GM18873 (cell line): ENCODE measurements around the gene ETV4.
A peak's percentile ranks its signal among the peaks of the same experiment; 100 is the strongest.

ENCODE experiments used
- ATAC-seq: cut with Tn5 transposase; IDR thresholded peaks from one replicate; pipeline ENCODE4 v1.9.1; 2021; ENCODE audit warnings: mild to moderate bottlenecking, moderate library complexity, moderate number of reproducible peaks; ENCODE audit not compliant: unreplicated experiment, low FRiP score

The ETV4 gene

DNA sequence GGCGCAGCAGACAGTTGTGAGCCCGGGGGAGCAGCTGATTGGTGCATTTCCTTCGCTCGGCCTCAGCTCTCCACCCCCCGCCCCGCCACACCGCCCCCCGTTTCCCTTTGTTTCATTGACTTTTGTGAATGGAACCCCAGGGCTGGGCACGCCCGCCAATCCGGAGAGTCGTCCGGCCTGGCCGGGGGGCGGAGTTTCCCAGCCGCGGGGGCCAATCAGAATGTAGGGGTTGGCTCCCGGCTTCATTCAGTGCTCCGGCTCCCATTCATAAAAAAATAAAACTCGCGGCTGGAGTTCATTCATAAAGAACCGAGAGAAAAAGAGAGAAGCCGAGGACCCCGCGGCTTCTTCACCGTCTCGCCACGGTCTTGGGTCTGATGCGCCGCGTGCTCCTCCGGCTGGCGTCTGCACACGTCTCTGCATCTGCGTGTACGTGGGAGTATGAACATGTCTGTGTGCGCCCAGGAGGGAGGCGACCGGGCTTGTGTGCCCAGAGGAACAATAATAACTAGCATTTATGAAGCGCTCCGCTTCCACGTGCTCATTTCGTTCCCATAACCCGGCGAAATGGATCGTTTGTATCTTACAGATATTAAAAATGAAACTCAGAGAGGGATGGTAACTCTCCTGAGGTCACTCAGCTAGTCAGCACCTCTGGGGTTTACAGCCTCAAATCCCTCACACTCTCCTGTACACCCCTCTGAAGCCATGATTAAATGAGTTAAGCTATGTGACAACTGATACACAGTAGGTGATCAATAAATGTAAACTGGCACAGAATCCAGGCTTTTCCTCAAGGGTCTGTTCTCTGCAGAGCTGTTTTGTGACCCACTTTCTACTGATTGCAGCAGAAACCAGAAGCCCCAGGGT lies at the start of gene ETV4:
Gene ETV4, minus strand, starts transcription at position 22 of the 870 bp plus-strand sequence. CDS start 723 bp downstream, outside the sequence.
- ATAC-seq, result peak; percentile 48

DNA sequence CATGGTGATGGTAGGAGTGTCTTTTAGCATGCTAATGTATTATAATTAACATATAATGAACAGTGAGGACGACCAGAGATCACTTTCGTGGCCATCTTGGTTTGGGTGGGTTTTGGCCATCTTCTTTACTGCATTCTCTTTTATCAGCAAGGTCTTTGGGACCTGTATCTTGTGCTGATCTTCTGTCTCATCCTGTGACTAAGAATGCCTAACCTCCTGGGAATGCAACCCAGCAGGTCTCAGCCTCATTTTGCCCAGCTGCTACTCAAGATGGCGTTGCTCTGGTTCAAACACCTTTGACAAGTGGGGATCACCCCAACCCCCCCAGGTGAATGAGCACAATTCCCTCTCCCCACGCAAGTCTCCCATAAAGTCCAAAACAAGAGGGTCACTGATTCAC lies 49.3 kb upstream of the ETV4 start:
- ATAC-seq, result no peak

DNA sequence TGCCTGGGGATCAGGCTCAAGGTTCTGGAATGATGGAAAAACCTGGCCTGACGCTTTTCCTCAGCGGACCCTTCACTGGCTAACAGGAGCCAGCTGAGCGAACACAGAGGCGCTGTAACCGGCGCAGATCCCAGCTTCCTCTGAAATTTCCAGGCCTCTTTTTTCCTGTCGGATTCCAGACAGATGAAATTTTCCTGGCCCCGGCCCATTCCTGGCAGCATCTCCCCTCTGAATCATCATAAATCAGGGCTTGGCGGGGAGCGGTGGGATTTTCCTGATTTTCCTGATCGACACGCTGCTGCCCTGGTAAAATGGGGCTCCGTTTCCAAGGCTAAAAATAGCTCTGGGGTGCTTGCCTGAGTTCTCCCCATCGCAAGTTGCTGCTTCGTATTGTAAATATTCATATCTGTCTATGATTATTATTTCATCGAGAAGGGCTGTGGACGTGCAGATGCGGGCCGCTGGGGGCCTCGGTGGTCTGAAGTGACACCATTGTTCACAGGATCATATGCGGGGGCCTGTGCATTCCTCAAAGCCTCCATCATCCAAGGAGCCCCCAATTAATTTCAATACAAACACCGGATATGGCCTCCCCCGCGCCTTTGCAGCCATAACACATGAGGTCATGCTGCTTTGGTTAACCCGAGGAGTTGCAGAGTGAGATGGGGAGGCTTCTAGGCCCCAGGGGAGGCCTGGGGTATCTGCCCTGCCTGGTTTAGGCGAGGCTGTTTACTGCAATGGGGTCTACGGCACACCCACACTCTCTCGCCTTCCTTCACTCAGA lies 45.8 kb upstream of the ETV4 start:
- ATAC-seq, result no peak

DNA sequence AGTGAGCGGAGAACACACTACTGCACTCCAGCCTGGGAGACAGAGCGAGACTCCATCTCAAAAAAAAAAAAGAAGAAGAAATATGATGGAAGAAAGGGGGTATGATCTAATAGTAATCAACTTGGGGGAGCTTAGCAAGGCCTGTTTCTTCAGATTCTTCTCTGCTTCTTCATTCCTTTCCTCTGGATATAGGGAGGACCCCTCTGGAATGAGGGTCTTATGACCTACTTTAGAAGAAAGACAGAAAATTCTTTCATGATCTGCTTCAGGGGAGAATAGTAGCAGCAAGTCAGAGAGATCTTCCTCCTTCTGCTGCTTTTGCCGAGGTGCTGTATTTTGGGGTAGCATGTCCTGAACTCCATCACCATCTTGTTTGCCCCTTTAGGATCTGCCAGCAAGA lies 44.9 kb upstream of the ETV4 start:
- no peak for ATAC-seq

- no peak for ATAC-seq
Measured at GRCh38 chr17:43588664-43589435, 42.7 kb upstream of the ETV4 start.

DNA sequence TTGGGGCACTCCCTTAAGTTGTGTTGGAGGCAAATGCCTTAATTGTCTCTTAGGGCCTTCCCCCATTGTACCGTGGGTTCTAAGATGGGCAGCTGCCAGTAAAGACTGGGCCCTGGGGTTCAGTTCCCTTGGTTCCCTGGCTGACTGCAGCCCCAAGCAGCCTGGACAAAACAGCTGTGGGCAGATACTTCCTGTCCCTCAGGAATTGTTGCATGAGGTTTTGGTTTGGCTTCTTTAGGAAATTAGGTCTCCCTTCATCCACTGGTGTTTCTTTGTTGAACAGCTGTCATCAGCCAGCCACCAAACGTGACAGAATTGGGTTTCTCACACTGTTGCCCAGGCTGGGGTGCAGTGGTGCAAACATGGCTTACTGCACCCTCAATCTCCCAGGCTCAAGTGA lies 42.0 kb upstream of the ETV4 start:
- ATAC-seq, result no peak

- no peak for ATAC-seq
Measured at GRCh38 chr17:43587647-43588046, 41.5 kb upstream of the ETV4 start.

- no peak for ATAC-seq
Measured at GRCh38 chr17:43584666-43585102, 38.5 kb upstream of the ETV4 start.

GRCh38 chr17:43583332-43583731 lies 37.2 kb upstream of the ETV4 start:
- ATAC-seq, result no peak

- ATAC-seq, result no peak
Measured at GRCh38 chr17:43581613-43582012, 35.5 kb upstream of the ETV4 start.

DNA sequence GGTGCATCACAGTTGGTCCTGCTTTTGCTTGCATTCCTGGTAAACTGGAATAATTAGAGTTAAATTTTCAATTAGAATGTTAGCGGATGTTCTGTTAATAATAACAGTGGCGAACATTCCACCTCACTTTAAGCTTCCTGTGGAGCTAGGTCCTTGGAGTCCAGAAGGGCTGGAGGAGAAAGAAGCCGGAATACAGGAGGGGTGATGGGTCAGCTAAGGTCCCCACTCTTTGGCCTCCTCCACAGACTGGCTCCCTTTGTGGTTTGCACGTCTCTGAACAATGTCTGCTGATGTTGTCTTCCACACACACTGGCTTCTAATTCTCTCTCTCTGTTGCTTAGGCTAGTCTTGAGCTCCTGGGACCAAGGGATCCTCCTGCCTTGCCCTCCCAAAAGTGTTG lies 35.0 kb upstream of the ETV4 start:
- ATAC-seq, result no peak

DNA sequence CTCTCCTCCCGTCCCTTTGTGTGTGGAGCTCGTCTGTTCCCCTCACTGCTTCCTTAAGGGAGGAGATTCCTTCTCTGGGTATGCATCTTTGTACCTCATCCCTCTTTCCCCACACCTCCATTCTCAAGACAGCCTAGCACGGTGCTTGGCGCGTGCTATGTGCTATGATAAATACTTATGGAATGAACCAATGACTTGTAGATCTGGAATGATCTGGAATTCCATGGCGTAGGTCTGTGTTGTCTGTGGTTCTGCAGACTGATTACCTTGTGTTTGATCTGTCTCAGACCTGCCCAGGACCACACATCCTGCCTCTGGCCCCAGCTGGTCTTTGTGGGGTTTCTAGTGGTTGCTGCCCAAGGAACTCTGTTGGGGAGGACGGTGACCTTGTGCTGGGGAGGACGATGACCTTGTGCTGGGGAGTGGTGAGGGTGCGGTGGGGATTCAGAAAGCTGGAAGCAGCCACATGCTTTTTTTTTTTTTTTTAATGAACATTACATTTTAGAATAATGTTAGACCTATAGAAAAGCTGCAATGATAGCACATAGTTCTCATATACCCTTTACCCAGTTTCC lies 33.5 kb upstream of the ETV4 start:
- no peak for ATAC-seq

- no peak for ATAC-seq
Measured at GRCh38 chr17:43578699-43579565, 32.8 kb upstream of the ETV4 start.

DNA sequence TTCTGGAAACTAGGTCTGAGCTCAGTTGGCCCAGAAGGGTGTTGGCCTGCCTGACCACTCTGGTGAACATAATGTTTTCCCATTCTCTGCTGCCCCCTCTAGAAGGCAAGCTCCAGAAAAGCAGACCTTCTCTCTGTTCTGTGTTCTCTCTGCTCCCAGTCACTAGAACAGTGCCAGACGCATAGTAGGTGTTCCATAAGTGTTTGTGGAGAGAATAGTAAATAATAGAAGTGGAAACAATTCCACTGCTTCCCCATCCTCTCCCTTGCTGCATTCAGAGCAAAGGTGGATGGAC lies 32.2 kb upstream of the ETV4 start:
- ATAC-seq, result no peak

GRCh38 chr17:43577664-43578403 lies 31.7 kb upstream of the ETV4 start:
- ATAC-seq, result no peak

- ATAC-seq, result no peak
Measured at GRCh38 chr17:43576563-43577229, 30.6 kb upstream of the ETV4 start.

DNA sequence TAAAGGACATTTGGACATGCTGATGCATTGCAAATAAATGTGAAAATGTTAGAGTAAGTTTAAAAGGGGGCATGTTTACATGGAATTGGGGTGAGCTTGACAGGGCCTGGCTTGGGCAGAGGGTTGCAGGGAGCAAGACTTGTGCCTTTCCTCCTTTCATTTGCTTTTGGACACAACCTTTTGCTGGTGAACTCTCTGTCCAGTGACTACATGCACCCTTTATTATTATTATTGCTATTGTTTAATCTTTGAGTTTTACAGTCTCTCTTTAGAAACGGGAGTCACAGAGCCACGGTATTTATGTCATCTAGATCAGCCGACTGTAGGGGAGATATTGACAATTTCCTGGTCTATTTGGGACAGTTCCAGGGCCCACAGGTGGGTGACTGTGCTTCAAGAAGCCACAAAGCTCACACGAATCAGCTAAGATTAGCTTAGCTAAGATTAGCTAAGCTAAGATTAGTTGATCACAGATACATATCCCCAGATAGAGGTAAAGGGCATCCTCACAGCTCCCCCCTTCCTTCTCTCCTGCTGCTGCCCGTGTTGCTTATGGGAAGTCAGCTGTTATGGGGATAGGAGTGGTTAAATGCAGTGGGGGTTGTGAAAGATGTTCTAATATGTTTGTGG lies 28.9 kb upstream of the ETV4 start:
- ATAC-seq, result no peak

DNA sequence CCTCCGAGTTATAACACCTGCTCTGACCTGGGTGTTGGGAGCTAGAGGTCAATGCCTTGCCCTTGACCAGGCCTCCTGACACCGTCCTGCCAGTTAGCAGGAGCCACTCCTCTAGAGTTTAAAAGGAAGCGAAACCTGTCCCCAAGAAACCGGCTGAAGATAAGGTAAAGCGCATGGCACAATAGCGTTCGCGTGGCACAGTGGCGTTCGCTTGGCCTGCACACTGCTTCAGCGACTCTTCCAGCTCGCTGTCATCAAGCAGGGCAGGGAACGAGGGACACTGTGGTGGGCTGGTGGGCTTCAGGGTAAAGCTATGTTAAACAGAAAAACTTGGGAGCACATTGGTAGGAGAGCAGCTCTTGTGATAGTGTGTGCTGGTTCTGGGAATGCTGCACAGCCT lies 28.2 kb upstream of the ETV4 start:
- no peak for ATAC-seq
